Caco-2 (cell line): ENCODE data around the gene UFL1. TPM values are rescaled to one million over a fixed set of nuclear protein-coding genes. Genes with fewer than 3 reads are reported as not detected.

Experiments
- BruUV-seq: library from RNA; stranded (reverse); fragments of 400-500 nt; replicated peaks from 2 replicates; lab custom pipeline; 2021; lab: Mats Ljungman, UMichigan
- CTCF ChIA-PET: fragments of 300-600 bp; sonication (Branson Sonifier 250); formaldehyde crosslinking; loops from one replicate; lab custom pipeline; 2022; ENCODE audit warnings: antibody characterized with exemption; lab: Charles Lee
- POLR2A ChIA-PET: fragments of 300-600 bp; sonication (Branson Sonifier 250); formaldehyde crosslinking; loops from one replicate; lab custom pipeline; 2022; ENCODE audit warnings: antibody characterized with exemption; lab: Charles Lee
- DNase-seq, 2 experiments: peaks; one replicate each; pipeline versions ENCODE4 v3.0.0 to v3.0.0-alpha.2; 2020 to 2022
- H3K27me3 ChIP-seq: replicated peaks from 2 replicates; pipeline ENCODE4 v1.6.0; 2011; ENCODE audit warnings: low read length; ENCODE audit not compliant: control insufficient read depth, insufficient read depth
- H3K36me3 ChIP-seq: 2 replicates; pipeline ENCODE4 v1.5.1; 2011; ENCODE audit warnings: low read length; ENCODE audit not compliant: control insufficient read depth, insufficient read depth
- H3K4me1 ChIP-seq: fragments of 250-450 bp; sonication (Bioruptor Pico); 2 replicates; pipeline ENCODE4 v1.5.1; 2020; ENCODE audit warnings: mild to moderate bottlenecking
- H3K4me3 ChIP-seq: 2 replicates; pipeline ENCODE4 v1.5.1; 2011; ENCODE audit warnings: low read depth, mild to moderate bottlenecking, control low read depth, low read length
- H3K9me3 ChIP-seq: fragments of 250-450 bp; sonication (Bioruptor Pico); 2 replicates; pipeline ENCODE4 v1.5.1; 2020; ENCODE audit warnings: mild to moderate bottlenecking, moderate library complexity
- H3K27ac Mint-ChIP-seq: one replicate; pipeline ENCODE4 v1.8.0; 2022; ENCODE audit warnings: mixed read lengths; ENCODE audit not compliant: unreplicated experiment
- H3K27me3 Mint-ChIP-seq: one replicate; pipeline ENCODE4 v1.8.0; 2022; ENCODE audit warnings: mixed read lengths; ENCODE audit not compliant: insufficient read depth, unreplicated experiment
- H3K36me3 Mint-ChIP-seq: one replicate; pipeline ENCODE4 v1.8.0; 2022; ENCODE audit warnings: mild to moderate bottlenecking, mixed read lengths; ENCODE audit not compliant: insufficient read depth, unreplicated experiment
- H3K4me1 Mint-ChIP-seq: one replicate; pipeline ENCODE4 v1.8.0; 2022; ENCODE audit warnings: low read depth, mixed read lengths; ENCODE audit not compliant: unreplicated experiment
- H3K4me3 Mint-ChIP-seq: one replicate; pipeline ENCODE4 v1.8.0; 2022; ENCODE audit warnings: mild to moderate bottlenecking, moderate library complexity, mixed read lengths; ENCODE audit not compliant: unreplicated experiment
- H3K9me3 Mint-ChIP-seq: one replicate; pipeline ENCODE4 v1.8.0; 2022; ENCODE audit warnings: mixed read lengths; ENCODE audit not compliant: unreplicated experiment
- intact Hi-C: fragments of 100-400 bp; cut with micrococcal nuclease; formaldehyde crosslinking; loops from one replicate; pipeline ENCODE4 v1.10.0; 2022; ENCODE audit not compliant: unreplicated experiment
- total RNA-seq: library from RNA; stranded (reverse); gene quantifications from 2 replicates; pipeline ENCODE4 v1.2.3, GENCODE V29; 2022
- TF ChIP-seq, protein P1 (sequence below), 2 experiments: fragments of 200-600 bp in 1 of 2; IDR thresholded peaks; 1 replicate in 1 of 2; 2 replicates in 1 of 2; pipeline versions ENCODE4 v1.5.1 to v1.8.0; 2011 to 2022; ENCODE audit warnings: antibody characterized with exemption in 1 of 2, control low read depth in 1 of 2, inconsistent platforms in 1 of 2, low read depth in 1 of 2, low read length in 1 of 2, mild to moderate bottlenecking in 1 of 2, moderate library complexity in 1 of 2; ENCODE audit not compliant: insufficient read depth in 1 of 2, severe bottlenecking in 1 of 2, unreplicated experiment in 1 of 2

UFL1 gene
- total RNA-seq, 1 experiment from 2014 or later: 21.9 TPM

DNA sequence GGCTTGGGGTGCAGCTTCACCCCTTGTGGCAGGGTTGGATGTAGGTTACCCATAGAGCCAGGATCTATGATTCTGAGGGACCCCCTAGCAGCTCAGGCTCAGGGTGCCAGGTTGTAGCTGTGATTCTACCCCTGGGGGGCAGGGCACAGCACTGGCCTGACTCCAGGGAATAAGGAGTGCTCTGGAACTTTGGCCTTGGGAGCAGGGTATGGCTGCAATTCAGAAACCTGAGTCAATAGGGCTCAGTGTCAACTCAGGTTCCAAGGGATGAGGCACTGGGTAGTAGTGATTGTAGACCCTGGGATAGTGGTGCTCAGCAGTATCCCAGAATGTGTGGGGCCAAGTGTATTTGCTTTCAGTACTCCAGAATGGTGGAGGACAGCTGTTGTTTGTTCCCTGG is 49.9 kb downstream of the UFL1 start:
- POLR2A ChIA-PET: no interaction called here
- H3K27ac Mint-ChIP-seq: no peak overlapping the region
- H3K27me3 ChIP-seq: no peaks in the 10 kb centered on the region
- H3K4me1 ChIP-seq: no peaks in the 10 kb centered on the region
- TF ChIP-seq, protein P1, sequence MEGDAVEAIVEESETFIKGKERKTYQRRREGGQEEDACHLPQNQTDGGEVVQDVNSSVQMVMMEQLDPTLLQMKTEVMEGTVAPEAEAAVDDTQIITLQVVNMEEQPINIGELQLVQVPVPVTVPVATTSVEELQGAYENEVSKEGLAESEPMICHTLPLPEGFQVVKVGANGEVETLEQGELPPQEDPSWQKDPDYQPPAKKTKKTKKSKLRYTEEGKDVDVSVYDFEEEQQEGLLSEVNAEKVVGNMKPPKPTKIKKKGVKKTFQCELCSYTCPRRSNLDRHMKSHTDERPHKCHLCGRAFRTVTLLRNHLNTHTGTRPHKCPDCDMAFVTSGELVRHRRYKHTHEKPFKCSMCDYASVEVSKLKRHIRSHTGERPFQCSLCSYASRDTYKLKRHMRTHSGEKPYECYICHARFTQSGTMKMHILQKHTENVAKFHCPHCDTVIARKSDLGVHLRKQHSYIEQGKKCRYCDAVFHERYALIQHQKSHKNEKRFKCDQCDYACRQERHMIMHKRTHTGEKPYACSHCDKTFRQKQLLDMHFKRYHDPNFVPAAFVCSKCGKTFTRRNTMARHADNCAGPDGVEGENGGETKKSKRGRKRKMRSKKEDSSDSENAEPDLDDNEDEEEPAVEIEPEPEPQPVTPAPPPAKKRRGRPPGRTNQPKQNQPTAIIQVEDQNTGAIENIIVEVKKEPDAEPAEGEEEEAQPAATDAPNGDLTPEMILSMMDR (IDR thresholded peaks at IDR 0.05; ENCODE audit: insufficient read depth in 1 of 2, low read depth in 1 of 2, low read length in 1 of 2, severe bottlenecking in 1 of 2, unreplicated experiment in 1 of 2): no peak
- H3K4me3 Mint-ChIP-seq: no peak overlapping the region
- H3K4me1 Mint-ChIP-seq: peaks cover 7% of the 10 kb centered on the region
- peaks cover 3% of the 10 kb centered on the region for H3K27me3 Mint-ChIP-seq
- no peaks in the 10 kb centered on the region for H3K36me3 Mint-ChIP-seq
- peaks cover 23% of the 10 kb centered on the region for H3K9me3 Mint-ChIP-seq
- intact Hi-C loops: no loop called here
- no peak overlapping the region for H3K4me3 ChIP-seq
- DNase-seq: no peak
- no peaks in the 10 kb centered on the region for H3K36me3 ChIP-seq
- BruUV-seq: no TSS peak
- no peaks in the 10 kb centered on the region; the same call in 1 of the 2 replicates for H3K9me3 ChIP-seq
- CTCF ChIA-PET: no interaction called here

DNA sequence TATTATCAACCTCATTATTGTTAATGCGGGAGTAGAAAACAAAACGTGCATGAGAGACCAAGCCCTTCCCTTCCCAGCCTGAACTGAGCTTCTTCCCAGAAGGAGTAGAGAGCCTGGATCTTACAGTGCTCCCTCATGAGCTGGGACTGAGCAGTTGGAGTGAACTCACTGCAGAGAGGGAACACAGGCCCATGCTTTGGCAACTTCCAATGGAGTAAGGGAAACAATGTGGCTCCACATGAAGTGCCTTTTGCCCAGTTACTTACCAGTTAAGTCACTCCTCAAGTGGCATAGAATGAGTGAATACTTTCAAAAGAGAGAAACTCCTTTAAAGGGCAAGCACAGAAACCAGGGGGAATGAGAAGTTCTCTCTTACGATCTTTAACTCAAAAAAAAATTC is 53.8 kb downstream of the UFL1 start:
- CTCF ChIA-PET: no interaction called here
- Mint-ChIP-seq H3K9me3 (peaks cover 7% of the 10 kb centered on the region), H3K27ac (no peak overlapping the region), H3K36me3 (no peaks in the 10 kb centered on the region), H3K4me3 (no peak overlapping the region), H3K27me3 (no peaks in the 10 kb centered on the region), H3K4me1 (peaks cover 7% of the 10 kb centered on the region)
- Histone ChIP-seq H3K9me3 (no peaks in the 10 kb centered on the region; the same call in 1 of the 2 replicates), H3K4me3 (no peak overlapping the region), H3K4me1 (no peaks in the 10 kb centered on the region), H3K27me3 (no peaks in the 10 kb centered on the region), H3K36me3 (no peaks in the 10 kb centered on the region)
- TF ChIP-seq, protein P1 (IDR thresholded peaks at IDR 0.05; ENCODE audit: insufficient read depth in 1 of 2, low read depth in 1 of 2, low read length in 1 of 2, severe bottlenecking in 1 of 2, unreplicated experiment in 1 of 2): no peak
- no TSS peak for BruUV-seq
- POLR2A ChIA-PET: no interaction called here
- intact Hi-C loops: no loop called here
- no peak for DNase-seq

DNA sequence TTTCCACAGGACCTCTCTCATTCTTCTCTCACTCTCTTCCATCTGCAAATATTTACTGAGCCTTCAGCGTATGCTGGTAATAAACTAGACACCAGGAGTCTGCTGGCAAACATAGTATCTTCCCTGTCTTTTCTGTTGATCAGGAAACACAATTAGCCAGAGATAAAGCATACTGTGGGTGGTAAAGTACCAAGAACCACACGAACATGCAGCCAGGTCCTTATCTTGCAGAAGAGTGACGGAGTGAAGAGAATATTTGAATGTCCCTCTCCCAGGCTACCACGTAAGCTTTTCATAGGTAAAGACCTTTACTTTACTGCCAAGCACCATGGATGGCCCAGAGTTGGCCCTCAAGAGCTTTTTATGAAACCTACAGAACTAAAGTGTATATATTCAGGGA is 54.6 kb downstream of the UFL1 start:
- no peaks in the 10 kb centered on the region for H3K9me3 Mint-ChIP-seq
- DNase-seq: no peak
- no peak overlapping the region for H3K4me3 Mint-ChIP-seq
- H3K36me3 Mint-ChIP-seq: no peaks in the 10 kb centered on the region
- H3K4me1 Mint-ChIP-seq: peaks cover 7% of the 10 kb centered on the region
- intact Hi-C loops: no loop called here
- BruUV-seq: no TSS peak
- H3K4me3 ChIP-seq: no peak overlapping the region
- H3K9me3 ChIP-seq: no peaks in the 10 kb centered on the region; the same call in 1 of the 2 replicates
- H3K27me3 ChIP-seq: no peaks in the 10 kb centered on the region
- POLR2A ChIA-PET: no interaction called here
- H3K36me3 ChIP-seq: no peaks in the 10 kb centered on the region
- H3K27ac Mint-ChIP-seq: no peak overlapping the region
- TF ChIP-seq, protein P1 (IDR thresholded peaks at IDR 0.05; ENCODE audit: insufficient read depth in 1 of 2, low read depth in 1 of 2, low read length in 1 of 2, severe bottlenecking in 1 of 2, unreplicated experiment in 1 of 2): no peak
- H3K27me3 Mint-ChIP-seq: no peaks in the 10 kb centered on the region
- H3K4me1 ChIP-seq: no peaks in the 10 kb centered on the region
- CTCF ChIA-PET: interaction anchor here (0.5 kb wide), 1 partner anchor 79 kb away, joined by 3 read pairs; no protein-coding TSS in a partner anchor
